NCI-H1417 treated with DMSO at 0.1 percent for 48 hours (cell line): ENCODE measurements around the gene BMPR1B.

ENCODE experiments used
- DNase-seq: peaks from one replicate; lab custom pipeline; 2025; lab: John Stamatoyannopoulos, UW

Gene BMPR1B

GRCh38 chr4:94757192-94758140 lies at the start of gene BMPR1B:
Gene BMPR1B, plus strand, starts transcription at chr4:94757955. Its CDS starts 346,470 bp downstream, at chr4:95104425.
- DNase-seq = no peak

DNA sequence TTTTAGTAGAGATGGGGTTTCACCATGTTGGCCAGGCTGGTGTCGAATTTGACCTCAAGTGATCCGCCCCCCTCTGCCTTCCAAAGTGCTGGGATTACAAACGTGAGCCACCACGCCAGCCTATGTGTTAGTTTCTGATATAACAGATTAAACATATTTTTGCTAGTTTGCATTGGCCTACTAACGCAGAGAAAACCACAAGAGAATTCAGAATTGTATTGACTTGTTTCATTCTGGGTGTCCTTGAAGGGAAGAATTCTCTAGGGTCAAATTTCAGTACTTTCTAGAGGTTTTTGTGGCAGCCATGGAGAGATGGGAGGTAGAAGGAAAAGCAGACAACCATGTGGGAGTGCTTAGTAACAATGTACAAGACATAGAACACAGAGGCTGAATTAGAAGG lies 46.1 kb upstream of the BMPR1B start:
- DNase-seq = no peak

DNA sequence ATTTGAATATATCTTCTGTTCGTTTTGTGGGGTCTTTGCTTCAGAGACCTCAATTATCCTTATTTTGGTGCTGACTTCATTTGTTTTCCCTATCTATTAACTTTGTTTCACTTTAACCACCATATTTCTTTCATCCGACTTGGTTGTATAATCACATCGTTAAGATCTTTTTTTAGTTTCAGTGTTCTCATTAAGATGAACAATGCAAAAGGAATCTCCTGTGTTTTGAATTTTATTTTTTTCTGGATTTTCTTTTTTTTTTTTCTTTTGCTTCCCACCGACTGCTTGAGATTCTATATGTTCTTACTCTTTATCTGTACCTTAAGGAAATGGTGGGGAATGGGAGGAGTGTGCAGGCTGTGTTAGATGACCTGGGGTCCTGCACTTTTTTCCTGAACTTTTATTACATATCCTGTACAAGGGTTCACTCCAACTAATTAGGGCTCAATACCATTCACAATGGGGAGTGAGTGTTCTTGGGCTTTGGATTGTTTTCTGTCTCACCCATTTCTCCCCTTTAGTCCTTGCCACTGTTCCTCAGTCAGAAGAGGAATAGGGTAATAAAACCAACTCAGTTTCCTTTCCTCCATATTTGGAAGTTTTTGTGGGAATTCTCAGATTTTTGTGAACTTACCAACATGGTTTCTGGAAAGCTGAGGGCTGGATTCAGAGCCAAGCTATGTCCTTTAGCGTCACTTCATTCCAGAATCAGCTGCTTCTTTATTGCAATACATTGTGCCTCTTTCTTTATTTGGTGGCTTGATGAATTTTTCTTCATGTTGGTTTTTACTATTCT lies 43.2 kb upstream of the BMPR1B start:
- DNase-seq = no peak

DNA sequence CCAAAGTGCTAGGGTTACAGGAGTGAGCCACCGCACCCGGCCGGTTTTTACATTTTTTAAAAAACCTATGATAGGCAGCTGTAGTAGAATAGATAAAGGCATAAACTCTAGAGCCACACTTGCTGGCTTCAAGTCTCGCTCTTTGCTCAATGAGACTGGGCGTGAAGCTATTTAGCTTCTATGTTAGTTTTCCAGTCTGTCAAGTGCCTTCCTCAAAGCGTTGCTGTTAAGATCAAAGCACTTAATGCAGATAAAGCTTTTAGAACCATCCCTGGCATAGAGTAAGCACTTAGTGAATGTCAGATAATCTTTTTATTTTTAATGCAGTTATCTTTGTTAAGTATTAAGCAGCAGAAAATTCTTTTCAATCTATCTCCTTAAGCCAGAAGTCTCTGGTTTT lies 42.0 kb upstream of the BMPR1B start:
- DNase-seq = no peak

- no peak for DNase-seq
These were observed 36.4 kb upstream of the BMPR1B start for GRCh38 chr4:94721310-94721709.

- DNase-seq = no peak
These were observed 35.5 kb upstream of the BMPR1B start for GRCh38 chr4:94722270-94722669.

- no peak for DNase-seq
These were observed 35.0 kb upstream of the BMPR1B start for GRCh38 chr4:94722748-94723147.

DNA sequence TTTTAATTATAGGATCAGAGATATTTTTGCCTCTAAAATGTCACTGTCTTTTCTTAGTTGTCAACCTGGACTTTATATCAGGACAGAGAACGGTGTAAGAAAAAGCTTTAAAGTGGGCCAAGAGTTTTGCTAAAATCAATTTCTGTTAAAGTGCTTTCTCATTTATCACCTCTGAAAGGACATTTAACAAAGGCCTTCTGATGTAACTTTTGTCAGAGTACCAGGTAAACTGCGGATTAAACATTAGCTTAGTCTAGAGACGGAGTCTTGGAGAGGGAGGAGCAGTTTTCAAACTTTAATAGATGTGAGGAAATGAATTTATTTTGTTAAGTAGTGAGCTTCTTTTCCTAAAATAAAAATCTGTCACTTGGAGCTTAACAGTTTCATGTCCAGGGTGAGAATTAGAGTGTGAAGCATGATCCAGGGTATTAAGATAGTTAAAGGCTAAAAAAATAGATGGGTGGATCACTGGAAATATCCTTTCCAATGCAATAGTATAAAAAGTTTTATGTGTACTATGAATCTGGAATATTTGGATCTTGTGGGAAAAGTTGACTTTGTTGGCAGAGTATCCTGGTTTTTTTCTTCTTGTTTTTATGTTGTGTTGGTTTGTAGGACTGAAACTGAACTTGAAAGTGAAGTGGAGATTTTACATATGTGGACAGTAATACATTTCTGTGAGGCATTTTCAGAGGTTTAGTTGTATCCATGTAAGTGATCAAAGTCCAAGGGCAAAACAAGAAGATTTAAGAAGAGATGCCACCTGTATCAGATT lies 33.6 kb upstream of the BMPR1B start:
- DNase-seq = no peak

DNA sequence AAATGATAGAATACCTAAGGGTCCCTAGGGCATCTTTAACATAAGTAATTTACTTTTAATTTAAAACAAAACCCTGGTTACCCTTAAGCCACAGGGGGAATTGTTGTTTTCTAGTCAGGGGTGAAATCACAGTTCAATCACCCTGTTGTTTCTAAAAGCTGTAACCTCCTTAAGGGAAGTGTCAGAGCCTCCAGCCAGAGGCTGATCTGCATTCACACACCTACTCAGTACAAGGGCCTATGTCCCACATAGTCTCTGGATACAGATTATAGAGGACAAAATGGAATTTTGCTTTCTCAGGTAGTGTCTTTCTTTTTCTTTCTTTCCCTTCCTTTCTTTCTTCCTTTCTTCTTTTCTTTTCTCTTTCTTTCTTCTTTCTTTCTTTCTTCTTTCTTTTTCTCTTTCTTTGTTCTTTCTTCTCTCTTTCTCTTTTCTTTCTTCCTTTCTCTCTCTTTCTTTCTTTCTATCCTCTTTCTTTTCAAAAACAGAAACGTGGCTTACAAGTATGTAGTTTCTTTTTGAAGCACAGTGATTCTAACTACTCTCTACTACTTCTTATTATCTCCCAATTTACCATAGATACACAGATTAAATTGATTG lies 31.1 kb upstream of the BMPR1B start:
- no peak for DNase-seq

DNA sequence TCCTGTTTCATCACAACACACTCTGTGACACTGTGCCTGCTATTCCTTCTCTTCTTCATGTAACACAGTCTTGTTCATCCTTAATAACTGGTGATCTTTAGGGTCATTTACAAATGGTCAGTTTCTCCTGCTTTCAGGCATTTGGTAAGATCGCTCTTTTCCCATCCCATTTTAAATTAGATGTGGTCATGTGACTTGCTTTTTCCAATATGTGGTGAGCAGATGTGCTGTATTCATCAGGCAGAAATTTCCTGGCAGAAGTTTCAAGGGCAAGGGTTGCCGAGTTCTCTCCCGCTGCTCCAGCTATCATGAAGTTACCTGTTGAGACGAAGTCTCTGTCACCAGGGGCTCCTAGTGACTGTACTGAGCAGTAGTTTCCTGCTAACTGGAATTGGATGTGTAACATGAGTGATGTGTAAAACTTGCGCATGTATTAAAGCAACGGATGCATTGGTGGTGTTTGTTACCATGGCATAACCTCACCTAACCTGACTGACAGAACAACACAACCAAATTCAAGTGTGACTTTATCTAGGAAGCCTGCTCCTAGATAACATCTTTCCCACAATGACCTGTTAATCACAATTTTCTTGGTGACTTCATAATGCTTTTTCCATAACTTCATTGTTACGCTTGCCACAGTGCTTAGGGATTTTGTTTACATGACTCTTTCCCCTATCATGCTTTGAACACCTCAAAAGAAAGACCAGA lies 29.5 kb upstream of the BMPR1B start:
- DNase-seq = no peak

DNA sequence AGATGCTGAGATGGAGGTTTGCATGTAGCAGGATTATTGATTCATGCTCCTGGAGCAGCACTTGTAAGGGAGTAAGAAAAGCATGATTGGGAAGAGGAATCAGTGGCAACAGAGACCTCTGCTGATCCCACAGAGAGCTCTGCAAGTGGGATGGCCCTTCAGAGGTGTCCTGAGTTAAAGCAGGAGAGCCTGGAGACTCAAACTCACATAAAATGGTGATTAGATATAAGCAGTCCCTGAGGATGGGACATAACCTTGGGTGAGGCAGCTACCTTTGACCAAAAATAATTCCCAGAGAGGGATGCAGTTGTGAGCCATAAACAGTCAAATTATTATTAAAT lies 25.4 kb upstream of the BMPR1B start:
- DNase-seq = no peak

GRCh38 chr4:94739741-94740140 lies 18.0 kb upstream of the BMPR1B start:
- no peak for DNase-seq

- no peak for DNase-seq
These were observed 16.5 kb upstream of the BMPR1B start for GRCh38 chr4:94741304-94741703.

DNA sequence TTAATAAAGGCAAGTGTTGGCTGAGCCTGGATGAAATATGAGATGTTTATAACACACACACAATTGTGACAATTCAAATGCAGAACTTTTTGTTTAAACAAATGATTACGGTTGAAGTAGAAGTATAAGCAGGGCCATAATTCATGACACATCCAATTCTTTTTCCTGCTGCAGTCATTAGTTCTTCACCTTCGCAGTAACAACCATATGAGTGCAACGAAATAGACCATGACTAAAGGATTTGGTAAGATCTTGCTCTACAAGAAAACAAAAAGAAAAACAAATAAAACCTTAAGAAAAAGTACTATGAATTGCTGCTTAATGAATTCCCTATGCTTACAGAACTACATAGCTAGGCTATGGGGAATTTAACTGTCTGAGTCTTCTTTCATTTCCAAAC lies 13.9 kb upstream of the BMPR1B start:
- DNase-seq = no peak

- no peak for DNase-seq
These were observed 12.9 kb upstream of the BMPR1B start for GRCh38 chr4:94744850-94745249.

DNA sequence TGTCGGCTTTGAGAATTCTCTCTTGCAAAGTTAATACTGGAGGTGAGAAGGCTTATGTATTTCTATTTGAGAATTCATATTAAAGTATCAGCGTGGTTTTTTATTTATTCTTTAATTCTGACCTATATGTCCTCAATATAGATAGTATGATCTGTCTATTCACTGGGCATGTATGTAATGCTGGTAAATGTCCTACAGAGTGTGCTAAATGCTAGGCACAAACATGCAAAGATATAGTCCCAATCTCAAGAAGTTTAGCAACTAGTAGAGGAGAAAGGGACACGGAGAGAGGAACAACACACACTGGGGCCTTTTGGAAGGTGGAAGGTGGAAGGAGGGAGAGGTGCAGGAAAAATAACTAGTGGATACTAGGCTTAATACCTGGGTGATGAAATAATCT lies 11.0 kb upstream of the BMPR1B start:
- no peak for DNase-seq

DNA sequence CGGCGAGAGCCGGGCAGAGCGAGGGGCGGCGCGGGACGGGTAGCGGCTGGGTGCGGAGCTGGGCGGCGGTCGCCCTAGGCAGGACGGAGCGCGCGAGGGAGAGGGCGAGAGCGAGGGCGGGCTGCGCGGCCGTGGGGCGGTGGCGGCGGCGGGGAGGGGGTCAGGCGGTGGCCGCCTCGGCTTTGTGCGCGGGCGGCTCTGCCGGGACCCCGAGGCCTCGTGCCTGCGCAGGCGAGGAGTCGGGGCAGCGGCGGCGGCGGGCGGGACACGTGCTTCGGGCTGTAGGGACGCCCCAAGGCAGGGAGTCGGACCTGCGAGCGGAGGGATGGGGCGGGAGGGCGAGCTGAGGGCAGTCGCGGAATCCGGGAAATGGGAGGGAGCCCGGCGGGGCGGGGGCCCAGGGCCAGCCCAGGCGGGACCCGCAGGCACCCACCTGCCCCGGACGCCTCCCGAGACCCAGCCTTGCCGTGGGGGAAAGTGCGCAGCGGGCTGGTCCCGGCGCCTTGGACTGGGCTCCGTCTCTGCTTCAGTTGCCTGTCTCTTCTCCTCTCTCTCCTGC lies 465 bp downstream of the BMPR1B start:
- DNase-seq = no peak

- DNase-seq = no peak
These were observed 1.1 kb downstream of the BMPR1B start for GRCh38 chr4:94758700-94759399.

GRCh38 chr4:94759767-94760211 lies 2.0 kb downstream of the BMPR1B start:
- no peak for DNase-seq

DNA sequence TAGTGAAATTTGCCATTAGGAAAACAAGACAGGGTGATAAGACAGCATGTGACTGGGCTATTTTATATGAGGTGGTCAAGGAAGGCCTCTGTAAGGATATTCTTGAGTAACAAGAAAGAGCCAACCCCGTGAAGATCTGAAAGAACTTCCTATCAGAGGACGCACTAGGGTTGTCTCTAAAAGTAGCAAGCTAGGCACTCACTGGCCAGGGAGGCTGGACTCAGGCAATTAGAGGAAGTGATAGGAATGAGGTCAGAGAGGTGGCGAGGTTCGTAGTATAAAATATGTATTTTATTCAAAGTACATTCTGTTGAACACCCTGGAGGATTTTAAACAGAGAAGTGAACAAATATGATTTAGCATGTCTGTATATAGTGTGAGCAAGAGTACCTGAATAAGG lies 4.6 kb downstream of the BMPR1B start:
- no peak for DNase-seq
